ENCODE results near the gene TMEM192. TPM values are rescaled to one million over a fixed set of nuclear protein-coding genes. Genes with fewer than 3 reads are reported as not detected.

Gene TMEM192
- total RNA-seq = 8.0 and 9.6 TPM in 2 replicates

DNA sequence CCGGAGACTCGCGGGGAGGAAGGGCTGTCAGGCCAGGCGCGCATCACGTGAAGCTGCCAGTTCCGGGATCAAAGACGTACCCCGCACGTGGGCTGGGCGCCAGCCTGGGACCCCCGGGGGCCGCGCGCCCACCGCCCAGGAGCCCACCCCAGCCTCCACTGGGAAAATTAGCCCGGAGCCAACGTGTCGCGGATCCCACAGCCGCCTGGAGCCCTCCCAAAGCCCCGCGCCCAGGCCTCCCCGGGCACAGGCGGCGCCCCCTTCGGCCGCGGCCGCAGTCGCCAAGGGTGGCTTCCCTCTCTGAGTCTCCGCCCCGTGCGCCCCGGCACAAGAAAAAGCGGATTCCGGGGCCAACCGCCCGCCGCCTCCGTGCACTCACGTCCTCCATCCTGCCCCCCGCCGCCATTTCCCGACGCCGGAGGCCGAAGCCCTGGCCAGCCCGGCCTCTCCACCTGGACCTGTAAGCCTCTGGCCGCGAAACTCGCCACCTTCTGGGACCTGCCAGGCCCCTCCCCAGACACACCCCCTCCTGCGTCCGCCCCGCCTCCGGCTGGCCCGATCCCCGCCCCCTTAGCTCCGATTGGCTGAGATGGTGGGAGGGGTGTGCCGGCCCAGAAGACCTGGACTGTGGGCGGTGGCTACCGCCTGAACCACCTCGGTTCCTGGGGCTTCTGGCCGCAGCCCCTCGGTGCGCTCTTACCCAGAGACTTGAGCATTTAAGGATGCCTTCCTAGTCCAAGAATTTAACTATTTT is at the start of gene TMEM192:
TSS of gene TMEM192 (minus strand) at position 493 of the 754 bp plus-strand sequence. CDS start at position 406, 87 bp downstream.

DNA sequence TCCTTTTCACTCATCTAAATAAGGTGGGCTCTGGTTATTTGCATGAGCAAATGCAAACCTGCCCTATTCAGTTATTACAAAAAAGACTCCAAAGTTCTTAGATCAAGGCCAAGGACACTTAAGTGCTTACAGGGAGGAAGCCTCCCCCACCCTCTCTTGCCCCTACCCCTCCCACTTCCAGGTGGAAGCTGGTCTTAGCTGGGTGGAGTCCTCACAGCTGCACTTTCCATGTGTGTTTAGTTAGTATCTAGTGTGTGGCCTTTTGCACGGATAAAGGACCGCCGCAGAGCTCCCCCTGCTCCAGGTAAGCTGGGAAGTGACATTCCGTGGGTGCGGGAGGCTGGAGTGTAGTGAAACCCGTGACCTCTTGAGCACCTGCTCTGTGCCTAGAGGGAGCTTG is 59.0 kb downstream of the TMEM192 start, which contains the start of gene TRIM75:
TSS of gene TRIM75 (plus strand) at position 222 of the 400 bp plus-strand sequence. CDS start 5,282 bp downstream, outside the sequence.

GRCh38 chr4:165031436-165032211 is 81.0 kb downstream of the TMEM192 start, which contains the start of gene TRIM60:
TSS of gene TRIM60 (plus strand) at chr4:165031999. CDS start at chr4:165040073, 8,074 bp downstream.

Other genes starting within 250 kb of the TMEM192 start
- not detected in 2 replicates for gene APELA, start 235.7 kb downstream of the TMEM192 start, total RNA-seq
- gene TRIM61, start 135.2 kb downstream of the TMEM192 start, total RNA-seq = 0.25 and 0.33 TPM in 2 replicates
- not detected in 2 replicates for gene TRIM60, start 80.9 kb downstream of the TMEM192 start, total RNA-seq
- gene TRIM75, start 59.0 kb downstream of the TMEM192 start, total RNA-seq = not detected in 2 replicates
- gene KLHL2, start 94.7 kb upstream of the TMEM192 start, total RNA-seq = 8.8 and 10.6 TPM in 2 replicates
- gene MSMO1, start 214.8 kb upstream of the TMEM192 start, total RNA-seq = 110 and 129 TPM in 2 replicates